Neural progenitor cell (in vitro differentiated cells): ENCODE data around the gene SPOCK1.

Source experiments
- CTCF ChIP-seq: fragments of 200-600 bp; sonication (generic); IDR thresholded peaks from 2 replicates; pipeline ENCODE4 v1.5.1; 2017; ENCODE audit warnings: antibody characterized with exemption, mild to moderate bottlenecking
- EZH2 ChIP-seq: fragments of 200-600 bp; sonication (generic); IDR thresholded peaks from 2 replicates; pipeline ENCODE4 v1.6.1; 2017; ENCODE audit warnings: antibody characterized with exemption, mild to moderate bottlenecking, moderate library complexity
- EZH2phosphoT487 ChIP-seq: fragments of 200-600 bp; sonication (generic); IDR thresholded peaks from 2 replicates; pipeline ENCODE4 v1.6.1; 2017; ENCODE audit warnings: antibody characterized with exemption

DNA sequence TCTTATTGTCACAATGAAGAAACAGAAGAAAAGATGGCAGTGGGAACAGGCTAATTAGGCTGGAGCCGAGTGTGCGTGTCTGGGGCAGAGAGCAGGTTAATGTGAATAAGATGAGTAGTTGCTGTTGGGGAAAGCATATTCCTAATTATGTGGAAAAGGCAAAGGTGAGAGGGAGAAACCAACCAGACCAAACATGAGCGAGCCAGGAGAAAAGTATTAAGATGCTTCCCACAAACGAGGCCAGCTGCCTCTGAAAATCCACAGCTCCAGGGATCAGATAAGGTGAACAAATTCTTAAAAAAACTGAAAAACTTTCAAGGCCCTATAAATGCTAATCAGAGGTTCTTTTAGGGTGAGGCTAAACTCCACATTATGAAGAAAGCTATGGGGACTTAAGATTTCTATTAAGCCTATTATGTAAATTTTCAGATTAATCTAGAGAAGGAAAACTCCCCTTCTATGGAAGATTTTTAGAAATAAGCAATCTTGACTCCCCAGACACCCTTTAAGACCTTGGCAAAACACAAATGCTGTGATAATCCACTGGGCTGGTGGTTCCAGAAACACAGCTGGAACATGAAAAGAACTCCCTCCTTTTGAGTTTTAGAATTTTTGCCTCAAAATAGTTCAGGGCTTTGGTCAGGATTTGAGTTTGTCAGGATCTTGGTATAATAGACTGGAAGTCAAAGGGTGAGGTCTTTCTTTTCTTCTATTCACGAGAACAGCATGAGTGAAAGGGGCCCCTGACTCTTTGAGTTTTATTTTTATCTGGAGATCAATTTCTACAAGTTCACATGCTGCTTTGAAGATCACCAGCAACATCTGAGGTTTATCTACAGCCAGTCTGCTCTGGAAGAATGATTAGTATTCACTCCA is 238.1 kb downstream of the SPOCK1 start:
- TF ChIP-seq CTCF (no peak), EZH2 (no peak), EZH2phosphoT487 (no peak)
